ENCODE data around the gene EEF2K.

EEF2K gene

GRCh38 chr16:22333457-22333994, 127.4 kb downstream of the EEF2K start:
- no peak overlapping the region for H3K4me3 ChIP-seq (ENCODE audit: low read depth, low read length)
- DNase-seq (ENCODE audit: low read depth): no peak
- TF ChIP-seq CTCF (IDR thresholded peaks at IDR 0.05; ENCODE audit: insufficient read depth, low read depth, low read length, missing control alignments): no peak

GRCh38 chr16:22335668-22336246, 129.7 kb downstream of the EEF2K start:
- no peak for TF ChIP-seq CTCF (IDR thresholded peaks at IDR 0.05; ENCODE audit: insufficient read depth, low read depth, low read length, missing control alignments)
- no peak overlapping the region for H3K4me3 ChIP-seq (ENCODE audit: low read depth, low read length)
- DNase-seq (ENCODE audit: low read depth): no peak

- no peak for DNase-seq (ENCODE audit: low read depth)
- no peak for TF ChIP-seq CTCF (IDR thresholded peaks at IDR 0.05; ENCODE audit: insufficient read depth, low read depth, low read length, missing control alignments)
These were observed 130.5 kb downstream of the EEF2K start for GRCh38 chr16:22336581-22336980.

DNA sequence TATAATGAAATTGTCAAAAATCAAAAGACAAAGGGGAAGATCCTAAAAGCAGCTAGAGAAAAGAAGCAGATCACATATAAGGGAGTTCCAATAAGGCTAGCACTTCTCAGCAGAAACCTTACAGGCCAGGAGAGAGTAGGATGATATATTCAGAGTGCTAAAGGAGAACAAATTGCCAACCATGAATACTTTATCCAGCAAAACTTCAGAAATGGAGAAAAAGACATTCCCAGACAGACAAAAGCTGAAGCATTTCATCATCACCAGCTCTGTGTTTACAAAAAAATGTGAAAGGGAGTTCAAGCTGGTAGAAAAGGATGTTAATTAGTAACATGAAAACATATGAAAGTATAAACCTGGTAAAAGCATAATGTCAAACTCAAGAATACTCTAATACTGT, 131.0 kb downstream of the EEF2K start:
- no peak overlapping the region for H3K4me3 ChIP-seq (ENCODE audit: low read depth, low read length)
- no peak for TF ChIP-seq CTCF (IDR thresholded peaks at IDR 0.05; ENCODE audit: insufficient read depth, low read depth, low read length, missing control alignments)
- no peak for DNase-seq (ENCODE audit: low read depth)

More at GRCh38 chr16:22336581-22336980, 130.5 kb downstream of the EEF2K start:
- H3K4me3 ChIP-seq (ENCODE audit: low read depth, low read length): no peak overlapping the region

DNA sequence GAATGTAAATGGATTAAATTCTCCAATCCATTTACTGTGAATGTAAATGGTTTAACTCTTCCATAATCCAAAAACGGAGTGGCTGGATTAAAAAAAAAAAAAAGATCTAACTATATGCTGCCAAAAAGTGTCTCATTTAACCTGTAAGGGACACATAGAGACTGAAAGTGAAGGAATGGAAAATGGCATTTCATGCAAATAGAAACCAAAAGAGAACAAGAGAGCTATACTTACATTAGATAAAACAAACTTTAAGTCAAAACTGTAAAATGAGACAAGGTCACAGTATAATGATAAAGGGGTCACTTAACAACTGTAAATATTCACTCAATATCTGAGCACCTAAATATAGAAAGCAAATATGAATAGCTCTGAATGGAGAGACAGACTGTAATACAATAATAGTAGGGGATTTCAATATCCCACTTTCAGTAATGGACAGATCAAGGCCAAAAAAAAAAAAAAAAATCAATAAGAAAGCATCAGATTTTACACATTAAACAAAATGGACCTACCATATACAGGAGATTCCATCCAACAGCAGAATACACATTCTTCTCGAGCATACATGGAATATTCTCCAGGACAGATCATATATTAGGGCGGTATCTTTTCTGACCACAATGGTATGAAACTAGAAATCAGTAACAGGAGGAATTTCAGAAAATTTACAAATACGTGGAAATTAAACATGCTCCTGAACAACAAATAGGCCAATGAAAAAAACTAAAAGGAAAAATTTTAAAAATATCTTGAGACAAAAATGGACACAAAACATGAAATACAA, 132.0 kb downstream of the EEF2K start:
- H3K4me3 ChIP-seq (ENCODE audit: low read depth, low read length): no peak overlapping the region
- TF ChIP-seq CTCF (IDR thresholded peaks at IDR 0.05; ENCODE audit: insufficient read depth, low read depth, low read length, missing control alignments): no peak
- no peak for DNase-seq (ENCODE audit: low read depth)
